Measurements from ENCODE around the gene VSX2.

The VSX2 gene

GRCh38 chr14:74238974-74239847 lies at the start of gene VSX2:
TSS of gene VSX2 (plus strand) at chr14:74239449. CDS start at chr14:74239562, 113 bp downstream.
- DNase-seq (ENCODE audit: low read depth) = no peak

DNA sequence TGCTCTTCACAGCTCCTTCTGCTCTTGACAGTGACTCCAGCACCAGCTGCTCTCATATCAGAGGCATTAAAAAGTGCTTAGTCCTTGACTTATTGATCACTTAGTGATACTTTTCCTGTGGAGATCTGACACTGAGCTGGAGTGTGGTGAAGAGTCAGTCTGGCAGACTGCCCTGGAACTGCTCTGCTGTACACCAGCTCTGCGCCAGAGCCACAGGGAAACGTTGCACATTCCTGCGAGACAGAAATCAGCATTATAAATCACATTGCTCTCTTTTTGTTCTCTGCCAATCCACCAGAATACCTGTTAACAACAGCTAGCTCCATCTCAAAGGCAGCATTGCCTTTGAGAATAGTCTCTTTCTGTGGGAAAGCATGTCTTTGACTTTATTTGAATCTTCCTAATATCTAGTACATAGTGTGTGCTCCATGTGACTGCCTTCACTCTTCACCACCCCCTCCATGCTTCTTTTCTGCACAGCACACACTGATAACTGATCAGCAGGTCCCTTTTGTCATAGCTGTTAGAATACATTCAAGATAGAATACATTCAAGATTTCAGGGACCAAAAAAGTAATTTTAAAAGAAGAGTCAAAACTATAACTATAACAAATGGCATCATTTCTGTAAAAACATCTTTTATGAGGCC lies 48.2 kb upstream of the VSX2 start:
- no peak for DNase-seq (ENCODE audit: low read depth)

- no peak for DNase-seq (ENCODE audit: low read depth)
These were observed 44.6 kb upstream of the VSX2 start for GRCh38 chr14:74194506-74195274.

DNA sequence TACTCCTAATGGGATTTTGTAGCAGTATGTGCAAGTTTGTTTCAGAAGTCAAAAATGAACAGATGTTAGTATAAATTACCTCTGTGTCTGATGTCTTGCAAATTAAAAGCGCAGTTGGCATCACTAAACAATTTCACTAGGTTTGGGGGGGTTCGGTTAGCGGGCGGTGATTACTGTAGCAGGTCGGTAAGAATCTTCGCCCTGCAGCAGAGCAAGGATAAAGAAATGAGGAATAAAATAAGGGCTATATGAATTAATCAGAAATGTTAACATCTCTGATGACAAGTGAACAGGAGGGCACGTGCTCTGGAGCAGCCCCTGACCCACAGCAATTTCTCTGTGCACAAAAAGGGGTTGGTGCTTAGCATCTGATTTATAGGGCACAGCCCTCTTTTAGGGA lies 43.6 kb upstream of the VSX2 start:
- no peak for DNase-seq (ENCODE audit: low read depth)

GRCh38 chr14:74198441-74199234 lies 40.6 kb upstream of the VSX2 start:
- no peak for DNase-seq (ENCODE audit: low read depth)

GRCh38 chr14:74202113-74202512 lies 37.1 kb upstream of the VSX2 start:
- DNase-seq (ENCODE audit: low read depth) = no peak

DNA sequence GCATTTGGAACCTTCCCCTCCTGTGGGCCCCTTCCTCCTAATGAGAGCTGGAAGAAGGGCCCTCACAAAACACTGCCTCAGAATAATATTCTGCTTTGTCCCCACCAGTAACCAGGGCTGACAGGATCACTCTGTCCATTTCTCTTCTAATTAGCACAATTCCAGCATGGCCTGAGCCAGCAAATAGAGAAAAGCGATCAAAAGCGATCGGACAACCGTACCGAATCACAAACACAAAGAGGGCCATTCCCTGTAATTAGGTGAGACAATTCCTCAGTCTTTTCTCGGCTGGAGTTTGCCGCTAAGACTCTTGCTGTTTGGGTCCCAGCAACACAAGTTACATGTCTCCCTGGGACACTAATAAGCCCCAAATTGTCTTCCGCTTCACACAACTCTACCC lies 35.6 kb upstream of the VSX2 start:
- no peak for DNase-seq (ENCODE audit: low read depth)

DNA sequence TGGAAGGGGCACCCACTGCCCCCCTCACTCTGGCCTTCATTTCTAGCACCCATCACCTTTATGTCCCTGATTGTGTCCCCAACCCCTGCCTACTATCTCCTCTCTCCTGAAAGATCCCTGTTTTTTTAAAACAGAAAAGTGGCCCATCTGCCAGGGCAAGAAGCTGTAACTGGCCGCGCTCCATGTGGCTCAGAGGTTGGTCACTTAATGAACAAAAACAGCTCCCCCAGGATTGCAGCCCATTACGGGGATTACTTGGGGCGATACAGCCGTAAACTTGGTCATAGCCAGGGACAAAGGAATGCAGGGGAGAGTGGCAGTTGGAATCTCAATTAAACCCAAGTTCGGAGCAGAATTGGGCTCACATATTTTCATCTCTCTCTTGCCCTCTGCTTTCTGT lies 34.8 kb upstream of the VSX2 start:
- DNase-seq (ENCODE audit: low read depth) = no peak

DNA sequence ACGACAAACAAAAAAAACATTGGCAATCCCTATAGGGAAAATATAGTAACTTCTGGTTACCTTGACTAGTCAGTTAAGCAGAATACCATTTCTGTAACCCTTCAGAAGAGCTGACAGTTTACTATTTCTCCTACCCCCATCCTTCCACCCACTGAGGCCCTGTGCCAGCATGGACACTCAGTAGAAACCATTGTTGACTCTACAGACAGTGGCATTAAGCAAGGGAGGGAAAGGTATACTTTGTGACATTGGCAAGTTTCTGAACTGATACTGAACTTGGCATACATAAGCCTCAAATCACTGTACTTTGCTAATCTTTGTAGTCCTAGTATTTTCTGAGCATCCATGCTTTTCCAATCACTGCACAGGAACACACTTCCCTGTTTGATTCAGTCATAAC lies 33.4 kb upstream of the VSX2 start:
- DNase-seq (ENCODE audit: low read depth) = no peak

- no peak for DNase-seq (ENCODE audit: low read depth)
These were observed 31.3 kb upstream of the VSX2 start for GRCh38 chr14:74207943-74208342.

DNA sequence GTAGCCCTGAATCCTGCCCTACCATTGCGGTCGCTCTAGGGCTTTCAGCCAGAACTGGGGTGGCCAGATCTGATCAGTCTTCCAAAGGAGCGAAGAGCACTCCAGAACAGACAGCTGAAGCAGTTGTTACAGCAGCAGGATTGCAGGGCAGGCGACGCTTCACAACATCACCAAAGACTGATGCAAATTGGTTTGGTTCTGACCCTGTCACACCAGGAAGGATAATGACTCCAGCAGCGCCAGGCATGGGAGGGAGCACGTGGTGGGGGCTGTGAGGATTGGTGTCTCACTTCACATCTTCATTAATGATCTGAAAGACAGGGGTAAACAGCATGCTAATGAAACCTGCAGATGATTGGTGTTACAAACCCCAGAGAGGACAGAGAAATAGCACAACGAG lies 30.6 kb upstream of the VSX2 start:
- no peak for DNase-seq (ENCODE audit: low read depth)

GRCh38 chr14:74211945-74212580 lies 27.2 kb upstream of the VSX2 start:
- no peak for DNase-seq (ENCODE audit: low read depth)

DNA sequence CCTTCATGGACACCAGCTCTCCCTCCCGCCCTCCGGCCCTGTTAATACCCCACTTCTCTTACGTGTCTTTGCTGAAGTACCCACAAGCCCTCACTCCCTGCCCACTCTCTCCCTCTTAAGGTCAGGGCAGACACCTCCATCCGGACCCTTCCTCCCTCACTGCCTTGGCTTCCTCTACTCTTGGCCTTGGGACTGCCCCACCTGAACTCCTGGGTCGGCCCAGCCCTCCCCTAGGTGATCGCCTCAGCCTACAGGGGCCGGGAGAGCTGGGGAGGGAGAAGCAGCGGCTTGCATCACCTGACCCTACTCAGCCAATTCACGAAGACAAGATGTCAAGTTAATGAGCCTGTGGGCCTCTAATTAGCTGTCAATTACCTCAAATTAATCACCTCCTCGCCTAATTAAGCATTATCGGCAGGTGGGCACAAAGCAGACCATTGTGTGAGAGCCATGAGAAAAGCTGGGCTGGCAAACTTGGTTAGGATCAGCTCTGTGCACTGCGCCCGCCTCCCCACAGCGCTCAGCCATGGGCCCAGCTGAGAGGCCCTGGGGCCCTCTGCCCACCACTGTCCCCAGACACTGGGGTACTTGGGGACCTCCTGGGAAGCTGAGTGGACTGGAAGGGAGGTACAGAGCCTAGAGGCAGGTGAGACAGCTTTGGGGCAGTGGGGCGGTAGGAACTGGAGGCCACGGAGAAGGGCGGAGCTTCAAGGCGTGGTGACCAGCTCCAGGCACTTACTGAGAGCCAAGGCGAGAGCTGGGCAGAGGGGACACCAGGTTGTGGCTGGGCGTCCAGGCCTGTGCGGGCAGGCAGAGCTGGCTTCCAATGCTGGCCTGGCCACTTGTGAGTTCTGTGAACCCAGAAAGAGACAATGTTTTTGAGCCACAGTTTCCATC lies 25.1 kb upstream of the VSX2 start:
- DNase-seq (ENCODE audit: low read depth) = no peak

GRCh38 chr14:74216671-74217070 lies 22.6 kb upstream of the VSX2 start:
- DNase-seq (ENCODE audit: low read depth) = no peak

GRCh38 chr14:74217672-74218448 lies 21.4 kb upstream of the VSX2 start:
- peak; percentile 60 for DNase-seq (ENCODE audit: low read depth)

DNA sequence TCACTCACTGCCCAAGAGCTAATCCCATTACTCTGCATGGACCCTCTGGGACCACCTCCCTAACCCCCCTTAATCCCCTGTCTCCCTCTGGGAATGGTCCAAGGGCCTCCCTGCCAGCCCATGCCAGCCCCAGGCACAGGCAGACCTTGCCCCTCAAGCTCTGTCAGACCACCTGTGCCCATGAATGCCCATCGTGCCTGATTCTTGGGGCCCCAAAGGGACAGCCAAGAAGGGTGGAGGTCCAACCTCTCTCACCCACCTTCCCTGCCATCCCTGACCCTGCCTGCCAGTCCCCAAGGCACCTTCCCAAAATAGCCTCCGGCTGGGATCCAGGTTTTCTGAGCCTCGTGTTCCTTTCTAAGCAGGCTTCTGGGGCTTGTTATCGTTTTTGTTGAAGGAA lies 20.8 kb upstream of the VSX2 start:
- DNase-seq (ENCODE audit: low read depth) = no peak

- no peak for DNase-seq (ENCODE audit: low read depth)
These were observed 19.7 kb upstream of the VSX2 start for GRCh38 chr14:74219277-74220205.

GRCh38 chr14:74220991-74221390 lies 18.3 kb upstream of the VSX2 start:
- DNase-seq (ENCODE audit: low read depth) = no peak

DNA sequence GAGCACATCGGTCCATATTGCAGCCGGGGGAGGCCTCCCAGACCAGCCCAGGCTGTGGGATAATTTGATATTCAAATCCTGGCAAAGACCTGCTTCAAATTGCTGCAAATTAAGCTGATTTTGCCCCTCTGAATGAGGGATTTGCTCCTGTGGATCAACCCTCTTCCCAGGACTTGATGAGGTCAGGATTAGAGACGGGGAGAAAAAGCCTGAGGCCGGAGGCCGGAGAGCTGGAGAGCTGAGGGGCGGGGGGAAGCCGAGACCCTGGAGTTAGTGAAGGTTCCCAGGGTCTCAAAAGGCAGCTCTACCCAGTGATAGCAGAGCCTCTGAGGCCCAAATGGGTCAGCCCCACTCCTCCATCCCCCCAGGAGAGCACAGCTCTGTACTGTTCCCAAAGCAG lies 17.5 kb upstream of the VSX2 start:
- DNase-seq (ENCODE audit: low read depth) = no peak
